ENCODE measurements around the gene C4orf46.

C4orf46 gene

DNA sequence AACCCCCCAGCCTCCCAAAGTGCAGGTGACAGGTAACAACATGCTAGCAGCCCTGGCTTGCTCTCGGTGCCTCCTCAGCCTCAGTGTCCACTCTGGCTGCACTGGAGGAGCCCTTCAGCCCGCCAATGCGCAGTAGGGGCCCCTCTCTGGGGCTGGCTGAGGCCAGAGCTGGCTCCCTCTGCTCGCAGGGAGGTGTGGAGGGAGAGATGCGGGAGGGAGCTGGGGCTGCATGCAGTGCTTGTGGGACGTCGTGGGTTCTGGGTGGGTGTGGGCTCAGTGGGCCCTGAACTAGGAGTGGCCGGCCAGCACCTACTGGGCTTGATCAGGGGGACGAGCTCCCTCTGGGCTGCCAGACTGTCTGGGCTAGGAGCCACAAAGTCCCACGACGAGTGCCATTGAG lies 14.4 kb downstream of the C4orf46 start:
- no peak overlapping the region for H3K4me3 ChIP-seq (ENCODE audit: low read depth, low read length)
- TF ChIP-seq, protein P1, sequence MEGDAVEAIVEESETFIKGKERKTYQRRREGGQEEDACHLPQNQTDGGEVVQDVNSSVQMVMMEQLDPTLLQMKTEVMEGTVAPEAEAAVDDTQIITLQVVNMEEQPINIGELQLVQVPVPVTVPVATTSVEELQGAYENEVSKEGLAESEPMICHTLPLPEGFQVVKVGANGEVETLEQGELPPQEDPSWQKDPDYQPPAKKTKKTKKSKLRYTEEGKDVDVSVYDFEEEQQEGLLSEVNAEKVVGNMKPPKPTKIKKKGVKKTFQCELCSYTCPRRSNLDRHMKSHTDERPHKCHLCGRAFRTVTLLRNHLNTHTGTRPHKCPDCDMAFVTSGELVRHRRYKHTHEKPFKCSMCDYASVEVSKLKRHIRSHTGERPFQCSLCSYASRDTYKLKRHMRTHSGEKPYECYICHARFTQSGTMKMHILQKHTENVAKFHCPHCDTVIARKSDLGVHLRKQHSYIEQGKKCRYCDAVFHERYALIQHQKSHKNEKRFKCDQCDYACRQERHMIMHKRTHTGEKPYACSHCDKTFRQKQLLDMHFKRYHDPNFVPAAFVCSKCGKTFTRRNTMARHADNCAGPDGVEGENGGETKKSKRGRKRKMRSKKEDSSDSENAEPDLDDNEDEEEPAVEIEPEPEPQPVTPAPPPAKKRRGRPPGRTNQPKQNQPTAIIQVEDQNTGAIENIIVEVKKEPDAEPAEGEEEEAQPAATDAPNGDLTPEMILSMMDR (IDR thresholded peaks at IDR 0.05; ENCODE audit: low read depth, low read length), result no peak
- no peak for TF ChIP-seq MYC (IDR thresholded peaks at IDR 0.05; ENCODE audit: low read depth, low read length)
- no peak for TF ChIP-seq POLR2A (IDR thresholded peaks at IDR 0.05; ENCODE audit: extremely low read depth, insufficient read length)
- TF ChIP-seq, protein P2, sequence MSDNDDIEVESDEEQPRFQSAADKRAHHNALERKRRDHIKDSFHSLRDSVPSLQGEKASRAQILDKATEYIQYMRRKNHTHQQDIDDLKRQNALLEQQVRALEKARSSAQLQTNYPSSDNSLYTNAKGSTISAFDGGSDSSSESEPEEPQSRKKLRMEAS (IDR thresholded peaks at IDR 0.05; ENCODE audit: low read depth, low read length), result no peak
- DNase-seq (ENCODE audit: low read depth), result no peak

DNA sequence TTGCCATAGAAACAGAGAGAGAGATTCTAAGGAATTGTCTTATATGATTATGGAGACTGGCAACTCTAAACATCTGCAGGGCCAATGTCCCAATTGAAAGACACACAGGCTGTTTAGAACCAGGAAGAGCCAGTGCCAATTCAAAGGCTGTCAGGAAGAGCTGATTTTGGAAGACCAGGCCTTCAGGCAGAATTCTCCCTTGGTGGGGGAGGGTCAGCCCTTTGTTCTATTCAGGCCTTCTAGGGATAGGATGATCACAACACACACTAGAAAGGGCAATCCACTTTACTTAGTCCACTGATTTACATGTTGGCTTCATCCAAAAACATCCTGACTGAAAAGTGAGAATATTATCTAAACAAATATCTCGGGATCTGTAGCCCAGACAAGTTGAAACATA lies 15.2 kb downstream of the C4orf46 start:
- TF ChIP-seq POLR2A (IDR thresholded peaks at IDR 0.05; ENCODE audit: extremely low read depth, insufficient read length) (no peak), MYC (IDR thresholded peaks at IDR 0.05; ENCODE audit: low read depth, low read length) (no peak)
- TF ChIP-seq, protein P1 (IDR thresholded peaks at IDR 0.05; ENCODE audit: low read depth, low read length), result no peak
- TF ChIP-seq, protein P2 (IDR thresholded peaks at IDR 0.05; ENCODE audit: low read depth, low read length), result no peak
- DNase-seq (ENCODE audit: low read depth), result no peak

DNA sequence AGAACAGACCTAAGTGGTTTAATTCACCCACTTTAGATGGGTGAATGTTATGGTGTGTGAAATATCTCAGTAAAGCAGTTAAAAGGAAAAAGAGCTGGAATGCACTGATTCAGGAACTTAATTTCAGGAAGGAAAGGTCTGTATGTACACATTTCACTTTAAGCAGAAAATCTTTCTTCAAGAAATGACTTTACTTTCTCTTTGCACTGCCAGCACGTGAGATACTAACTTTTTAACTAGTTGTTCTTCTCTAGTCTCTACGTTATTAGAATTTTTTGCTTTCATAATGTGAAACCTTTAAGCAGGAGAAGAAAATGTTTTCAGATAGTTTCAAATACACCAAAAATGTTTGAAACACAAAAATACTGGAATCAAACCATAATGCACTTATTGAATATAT lies 18.8 kb downstream of the C4orf46 start:
- no peak overlapping the region for H3K4me3 ChIP-seq (ENCODE audit: low read depth, low read length)
- no peak for TF ChIP-seq POLR2A (IDR thresholded peaks at IDR 0.05; ENCODE audit: extremely low read depth, insufficient read length)
- TF ChIP-seq, protein P1 (IDR thresholded peaks at IDR 0.05; ENCODE audit: low read depth, low read length), result no peak
- TF ChIP-seq, protein P2 (IDR thresholded peaks at IDR 0.05; ENCODE audit: low read depth, low read length), result no peak
- TF ChIP-seq MYC (IDR thresholded peaks at IDR 0.05; ENCODE audit: low read depth, low read length), result no peak
- no peak for DNase-seq (ENCODE audit: low read depth)

More for the DNA sequence above, 15.2 kb downstream of the C4orf46 start:
- no peak overlapping the region for H3K4me3 ChIP-seq (ENCODE audit: low read depth, low read length)

- TF ChIP-seq, protein P1 (IDR thresholded peaks at IDR 0.05; ENCODE audit: low read depth, low read length), result no peak
- TF ChIP-seq POLR2A (IDR thresholded peaks at IDR 0.05; ENCODE audit: extremely low read depth, insufficient read length) (no peak), MYC (IDR thresholded peaks at IDR 0.05; ENCODE audit: low read depth, low read length) (no peak)
- TF ChIP-seq, protein P2 (IDR thresholded peaks at IDR 0.05; ENCODE audit: low read depth, low read length), result no peak
- DNase-seq (ENCODE audit: low read depth), result no peak
- no peak overlapping the region for H3K4me3 ChIP-seq (ENCODE audit: low read depth, low read length)
These were observed 22.5 kb downstream of the C4orf46 start for GRCh38 chr4:158649111-158649680.

DNA sequence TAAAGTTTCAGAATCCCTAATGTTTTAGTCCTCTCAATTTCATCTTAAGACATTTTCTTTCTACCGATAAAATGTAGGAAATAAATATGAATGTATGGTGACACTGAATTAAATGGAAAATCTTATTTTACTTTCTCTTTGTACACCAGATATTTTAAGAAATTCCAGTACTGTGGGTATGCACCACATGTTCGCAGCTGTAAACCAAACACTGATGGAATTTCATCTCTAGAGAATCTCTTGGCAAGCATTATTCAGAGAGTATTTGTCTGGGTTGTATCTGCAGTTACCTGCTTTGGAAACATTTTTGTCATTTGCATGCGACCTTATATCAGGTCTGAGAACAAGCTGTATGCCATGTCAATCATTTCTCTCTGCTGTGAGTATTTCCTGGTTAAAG lies 26.9 kb downstream of the C4orf46 start:
- DNase-seq (ENCODE audit: low read depth), result no peak
- no peak overlapping the region for H3K4me3 ChIP-seq (ENCODE audit: low read depth, low read length)
- no peak for TF ChIP-seq MYC (IDR thresholded peaks at IDR 0.05; ENCODE audit: low read depth, low read length)
- TF ChIP-seq, protein P2 (IDR thresholded peaks at IDR 0.05; ENCODE audit: low read depth, low read length), result no peak
- TF ChIP-seq, protein P1 (IDR thresholded peaks at IDR 0.05; ENCODE audit: low read depth, low read length), result no peak
- TF ChIP-seq POLR2A (IDR thresholded peaks at IDR 0.05; ENCODE audit: extremely low read depth, insufficient read length), result no peak

Measured in NB4 (cell line).